LoVo (cell line): ENCODE measurements around the gene PPP6R3.
A peak's percentile ranks its signal among the peaks of the same experiment; 100 is the strongest.

ENCODE experiments used
- DNase-seq: peaks from one replicate; pipeline ENCODE4 v3.0.0-alpha.2; 2016; ENCODE audit warnings: low spot score

Gene PPP6R3

DNA sequence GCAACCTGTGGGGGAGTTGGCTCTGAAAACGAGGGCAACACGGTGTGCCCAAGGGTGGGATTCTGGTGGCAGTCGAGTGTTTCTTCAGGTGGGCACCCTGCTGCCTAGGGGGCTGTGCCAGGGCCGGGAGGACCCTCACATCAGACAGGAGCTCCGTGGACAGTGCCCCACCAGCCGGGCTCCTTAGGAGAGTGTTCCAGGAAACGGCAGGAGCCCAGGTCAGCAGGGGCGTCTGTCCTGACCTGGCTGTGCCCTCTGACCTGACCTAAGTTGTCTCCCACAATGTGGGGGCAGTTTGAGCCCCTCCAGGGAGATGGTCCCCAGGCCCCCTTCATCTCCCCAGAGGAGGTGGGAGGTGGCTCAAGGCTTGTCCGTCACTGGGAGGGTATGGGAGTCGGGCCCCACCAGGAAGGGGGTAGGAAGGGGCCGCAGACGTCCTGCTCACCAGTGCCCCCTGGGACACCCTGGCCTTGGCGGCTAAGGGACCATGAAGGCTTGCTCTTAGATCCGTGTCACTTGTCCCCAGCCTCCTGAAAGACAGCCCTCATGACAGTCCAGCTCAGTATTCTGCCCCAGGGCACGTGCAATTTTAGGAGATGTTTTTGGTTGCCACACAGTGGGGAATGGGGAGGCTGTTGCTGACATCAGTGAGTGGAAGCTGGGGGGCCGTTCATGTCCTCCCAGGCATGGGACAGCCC lies 191.6 kb downstream of the PPP6R3 start:
- no peak for DNase-seq

DNA sequence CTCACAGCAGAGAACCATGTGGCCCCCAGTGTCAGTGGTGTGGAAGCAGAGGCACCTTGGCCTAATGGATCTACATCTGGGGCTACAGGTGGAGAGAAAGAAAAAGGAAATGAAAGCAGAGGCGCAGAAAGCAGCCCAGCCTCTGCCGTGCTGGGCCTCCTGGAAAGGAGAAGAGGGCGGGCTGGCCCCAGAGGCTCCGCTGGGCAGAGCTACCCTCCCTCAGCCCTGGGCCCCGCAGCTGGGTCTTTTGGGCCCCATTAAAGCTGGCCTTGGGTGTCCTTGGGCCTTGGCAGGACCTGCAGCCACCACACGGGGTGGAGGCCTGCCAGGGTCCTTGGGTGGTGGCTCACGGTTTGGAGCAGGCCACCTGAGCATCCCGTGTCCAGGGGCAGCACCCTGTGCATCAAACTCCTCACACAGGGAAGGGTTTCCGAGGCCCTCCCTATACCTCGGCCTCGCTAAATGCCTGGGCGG lies 192.2 kb downstream of the PPP6R3 start:
- no peak for DNase-seq

DNA sequence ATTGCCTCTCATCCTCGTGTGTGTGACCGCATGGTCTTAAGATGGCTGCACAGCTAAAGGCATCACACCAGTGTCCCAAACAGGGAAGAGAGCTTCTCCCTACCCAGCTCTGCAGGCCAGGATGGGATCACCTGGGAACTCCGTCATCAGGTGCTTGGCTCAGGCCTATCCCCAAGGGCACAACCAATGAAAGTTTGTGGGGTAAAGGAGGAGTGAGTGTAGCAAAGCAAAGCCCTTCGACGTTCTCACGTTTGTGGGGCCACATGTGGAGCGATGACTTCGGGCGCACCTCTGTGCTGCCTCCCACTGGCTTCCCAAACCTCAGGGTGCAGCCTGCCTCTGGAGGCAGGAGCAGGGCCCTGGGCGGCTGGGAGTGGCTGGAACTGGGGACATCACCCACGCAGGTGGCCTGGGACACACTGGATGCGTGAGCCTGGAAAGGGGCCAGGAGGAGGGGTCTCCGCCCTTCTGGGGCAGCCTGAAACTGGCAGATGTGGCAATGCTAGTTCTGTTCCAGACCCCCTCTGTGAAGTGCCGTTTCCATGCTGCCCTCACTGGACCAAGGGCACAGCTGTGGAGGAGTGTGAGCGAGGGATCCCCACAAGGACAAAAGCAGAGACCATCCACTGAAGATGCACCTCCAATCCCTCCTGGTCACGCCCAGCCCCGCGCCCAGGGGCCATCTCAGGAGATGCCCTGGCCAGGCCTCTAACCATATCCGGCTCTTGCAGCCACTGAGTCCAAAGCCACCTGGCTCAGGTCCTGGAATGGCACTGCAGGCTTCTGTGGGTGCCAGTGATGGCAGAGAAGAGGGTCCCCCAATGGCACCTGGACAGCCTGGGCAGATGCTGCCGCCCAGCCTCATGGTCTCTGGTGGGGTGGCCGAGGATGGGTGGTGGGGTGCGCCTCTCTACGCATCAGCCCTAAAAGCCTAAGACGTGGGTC lies 193.2 kb downstream of the PPP6R3 start:
- no peak for DNase-seq

DNA sequence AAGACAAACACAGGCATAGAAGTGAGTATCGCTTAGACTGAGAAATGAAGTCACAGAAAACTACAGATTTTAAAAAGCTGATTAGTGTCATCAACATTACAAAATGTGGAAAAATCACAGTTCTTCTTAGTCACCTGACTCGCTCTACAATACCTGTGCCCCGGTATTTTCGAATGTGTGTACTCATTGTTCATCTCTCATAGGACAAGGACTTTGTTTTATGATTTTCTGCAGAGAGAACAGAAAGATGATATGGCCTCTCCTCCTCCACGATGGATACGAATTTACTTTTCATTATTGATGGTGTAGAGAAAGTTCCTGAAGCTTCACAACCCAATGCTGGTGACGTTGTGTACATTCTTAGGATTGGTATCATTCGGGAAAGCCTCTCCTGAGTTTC lies 194.4 kb downstream of the PPP6R3 start:
- no peak for DNase-seq

DNA sequence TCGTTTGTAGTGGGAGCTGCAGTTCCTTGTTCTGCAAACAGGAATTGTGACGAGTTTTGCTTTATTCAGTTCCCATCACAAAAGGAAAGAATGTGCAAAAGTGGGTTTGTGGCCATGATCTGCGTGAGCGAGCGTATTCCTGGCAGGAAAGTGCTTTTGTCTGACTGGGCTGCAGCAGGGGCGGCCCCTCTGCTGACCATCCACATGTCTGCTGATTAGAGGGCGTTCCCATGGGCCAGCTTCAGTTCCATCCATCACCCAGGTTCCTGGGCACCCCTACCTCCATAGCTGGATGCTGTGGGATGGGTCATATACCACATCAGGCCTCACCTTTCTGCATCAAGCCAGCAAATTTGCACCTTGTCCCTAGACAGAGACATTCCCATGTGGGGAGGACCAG lies 194.9 kb downstream of the PPP6R3 start:
- DNase-seq, result no peak

DNA sequence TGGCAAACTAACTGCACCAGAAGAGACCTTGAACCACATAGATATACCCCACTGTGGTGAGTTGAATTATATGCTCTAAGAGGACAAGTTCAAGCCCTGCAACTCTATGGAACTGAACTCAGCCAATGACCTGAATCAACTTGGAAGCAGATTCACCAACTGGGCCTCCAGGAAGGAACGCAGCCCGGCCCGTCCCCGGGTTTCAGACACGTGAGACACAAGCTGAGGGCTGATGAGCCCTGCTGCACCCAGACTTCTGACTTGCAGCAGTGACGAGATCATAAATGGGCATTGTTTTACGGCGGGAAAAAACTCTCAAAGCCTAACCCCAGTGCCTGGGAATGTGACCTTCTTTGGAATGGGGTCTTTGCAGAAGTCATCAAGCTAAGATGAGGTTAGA lies 195.3 kb downstream of the PPP6R3 start:
- no peak for DNase-seq

DNA sequence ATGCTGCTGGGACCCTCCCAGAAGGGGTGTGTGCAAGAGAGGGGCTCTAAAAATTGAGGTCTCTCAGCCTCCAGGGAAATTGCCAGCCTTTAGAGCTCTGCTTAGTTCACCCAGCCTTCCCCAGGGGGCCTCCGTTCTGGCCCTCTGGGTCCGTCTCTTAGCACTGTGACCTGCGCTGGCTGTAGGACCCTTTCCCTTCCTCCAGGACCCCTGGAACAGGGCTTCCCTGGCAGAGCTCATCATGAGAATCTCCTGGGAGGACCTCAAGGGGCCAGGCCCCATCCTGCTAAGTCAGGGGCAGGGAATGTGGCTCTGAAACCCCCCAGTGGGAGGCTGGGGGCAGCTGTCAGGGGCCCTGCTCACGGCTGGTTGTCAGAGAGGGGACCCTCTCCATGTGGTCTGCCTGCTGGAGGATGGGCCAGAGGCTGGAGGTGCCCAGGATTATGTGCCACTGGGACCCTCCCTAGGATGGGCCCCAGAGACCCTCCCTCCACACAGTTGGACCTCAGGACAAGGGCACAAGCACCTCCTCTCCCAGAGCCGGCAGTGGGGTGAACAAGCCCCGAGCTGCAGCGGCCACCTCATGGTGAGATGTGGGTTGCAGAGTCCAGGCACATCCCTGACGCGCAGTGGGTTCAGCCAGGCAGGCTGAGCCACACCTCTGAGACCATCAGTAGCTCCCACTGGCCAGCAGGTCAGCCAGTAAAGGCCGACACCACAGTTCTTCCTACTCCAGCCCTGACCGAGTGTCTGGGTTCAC lies 196.6 kb downstream of the PPP6R3 start:
- DNase-seq, result no peak

DNA sequence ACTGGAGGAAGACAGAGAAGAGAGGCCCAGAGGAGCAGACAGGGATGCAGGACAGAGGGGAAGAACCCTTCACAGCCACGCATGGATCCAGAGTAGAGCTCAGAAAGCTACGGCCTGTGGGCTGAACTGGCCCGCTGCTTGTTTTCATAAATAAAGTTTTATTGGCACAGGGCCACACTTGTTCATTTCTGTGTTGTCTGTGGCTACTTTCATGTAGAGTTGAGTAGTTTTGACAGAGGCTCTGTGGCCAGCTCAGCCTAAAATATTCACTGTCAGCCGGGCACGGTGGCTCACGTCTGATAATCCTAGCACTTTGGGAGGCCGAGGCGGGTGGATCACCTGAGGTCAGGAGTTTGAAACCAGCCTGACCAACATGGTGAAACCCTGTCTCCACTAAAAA lies 197.5 kb downstream of the PPP6R3 start:
- DNase-seq, result no peak

DNA sequence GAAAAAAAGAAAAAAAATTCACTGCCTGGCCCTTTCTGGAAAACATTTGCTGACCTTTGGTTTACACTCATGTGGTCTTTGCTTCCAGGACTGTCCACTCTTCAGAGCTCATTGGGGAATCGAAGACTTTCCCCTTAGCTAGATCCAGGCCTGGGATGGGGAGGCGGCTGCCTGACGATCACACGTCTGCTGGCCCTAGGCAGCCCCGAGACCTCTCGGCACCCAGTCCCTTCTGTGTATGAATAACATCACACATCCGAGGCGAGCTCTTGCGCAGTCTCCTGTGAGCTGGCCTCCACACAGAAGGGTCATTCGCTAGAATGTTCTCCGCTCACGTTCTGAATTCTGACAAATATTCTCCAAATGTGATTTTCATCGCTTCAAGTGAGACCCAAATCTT lies 198.1 kb downstream of the PPP6R3 start:
- DNase-seq, result no peak

DNA sequence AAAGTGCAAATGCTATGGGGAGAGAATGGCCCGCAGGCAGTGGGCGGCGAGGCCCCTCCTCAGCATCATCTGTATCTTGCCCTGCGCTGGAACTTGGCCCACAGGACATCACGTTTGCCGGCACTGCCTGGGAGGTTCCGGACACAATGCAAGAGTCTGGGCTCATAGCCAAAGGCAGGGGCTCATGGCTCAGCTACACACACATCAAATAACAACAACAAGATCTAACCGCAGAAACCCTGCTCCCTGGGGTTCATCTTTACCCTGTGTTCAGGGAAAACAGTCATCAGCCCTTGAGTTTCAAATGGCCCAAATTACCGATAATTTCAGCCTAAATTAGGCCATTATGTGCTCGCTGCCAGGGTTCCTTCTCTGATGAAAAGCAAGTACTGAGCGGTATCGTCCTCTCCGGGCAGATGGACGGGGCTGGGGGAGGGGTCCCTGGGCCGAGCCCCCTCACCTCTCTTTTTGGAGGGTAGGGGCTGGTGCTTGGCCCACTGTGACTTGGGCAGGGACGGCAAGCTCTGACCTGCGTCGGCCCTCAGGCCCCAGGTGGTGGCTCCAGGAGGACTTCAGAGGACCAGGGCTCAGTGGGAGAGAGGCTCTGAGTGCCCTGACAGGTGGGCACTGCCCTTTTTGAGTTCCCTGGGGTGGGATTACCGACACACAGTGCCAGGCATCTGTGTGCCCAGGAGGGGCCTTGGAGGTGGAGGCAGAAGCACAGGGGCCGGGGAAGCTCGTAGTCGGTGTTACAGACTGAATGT lies 198.8 kb downstream of the PPP6R3 start:
- peak; percentile 21 for DNase-seq

DNA sequence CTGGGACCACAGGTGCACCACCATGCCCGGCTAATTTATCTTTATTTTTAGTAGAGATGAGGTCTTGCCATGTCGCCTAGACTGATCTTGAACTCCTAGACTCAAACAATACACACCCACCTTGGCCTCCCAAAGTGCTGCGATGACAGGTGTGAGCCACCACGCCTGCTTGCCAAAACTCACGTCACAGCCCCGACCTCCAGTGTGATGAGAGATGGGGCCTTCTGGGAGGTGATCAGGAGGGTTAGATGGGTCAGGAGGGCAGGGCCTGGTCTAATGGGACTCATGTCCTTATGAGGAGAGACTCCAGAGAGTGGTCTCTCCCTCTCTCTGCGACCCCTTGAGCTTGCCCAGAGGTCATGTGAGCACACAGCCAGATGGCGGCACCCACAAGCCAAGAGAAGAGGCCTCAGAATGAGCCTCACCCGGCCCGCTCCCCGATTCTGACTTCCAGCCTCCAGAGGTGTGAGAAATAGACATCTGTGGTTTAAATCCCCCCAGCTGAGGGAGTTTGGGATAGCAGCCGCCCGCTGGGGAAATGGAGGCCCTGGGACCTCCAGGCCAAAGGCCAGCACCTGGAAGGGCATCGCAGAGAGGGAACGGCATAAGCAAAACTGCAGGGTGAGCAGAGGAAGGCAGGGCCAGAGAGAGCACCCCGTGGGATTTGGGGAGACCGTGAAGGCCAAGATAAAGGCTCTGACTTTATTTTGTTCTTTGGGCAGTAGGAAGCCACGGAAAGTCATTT lies 199.7 kb downstream of the PPP6R3 start:
- no peak for DNase-seq

DNA sequence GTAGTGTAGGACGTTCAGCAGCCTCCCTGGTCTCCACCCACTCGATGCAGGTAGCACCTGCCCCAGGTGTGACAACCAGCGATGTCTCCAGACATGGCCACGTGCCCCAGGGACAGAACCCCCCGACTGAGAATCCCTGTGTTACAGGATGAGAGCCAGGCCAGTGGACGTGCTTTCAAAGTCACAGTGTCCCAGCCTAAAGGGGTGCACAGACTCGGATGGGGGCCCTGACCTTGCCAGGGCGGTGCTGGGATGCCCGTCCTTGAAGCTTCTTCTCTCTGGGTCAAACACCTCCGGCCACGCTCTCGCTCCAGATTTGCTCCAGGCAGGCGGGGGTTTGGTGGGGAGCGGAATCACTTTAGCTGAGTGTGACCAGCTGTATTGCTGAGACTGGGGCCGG lies 200.5 kb downstream of the PPP6R3 start:
- DNase-seq, result no peak

DNA sequence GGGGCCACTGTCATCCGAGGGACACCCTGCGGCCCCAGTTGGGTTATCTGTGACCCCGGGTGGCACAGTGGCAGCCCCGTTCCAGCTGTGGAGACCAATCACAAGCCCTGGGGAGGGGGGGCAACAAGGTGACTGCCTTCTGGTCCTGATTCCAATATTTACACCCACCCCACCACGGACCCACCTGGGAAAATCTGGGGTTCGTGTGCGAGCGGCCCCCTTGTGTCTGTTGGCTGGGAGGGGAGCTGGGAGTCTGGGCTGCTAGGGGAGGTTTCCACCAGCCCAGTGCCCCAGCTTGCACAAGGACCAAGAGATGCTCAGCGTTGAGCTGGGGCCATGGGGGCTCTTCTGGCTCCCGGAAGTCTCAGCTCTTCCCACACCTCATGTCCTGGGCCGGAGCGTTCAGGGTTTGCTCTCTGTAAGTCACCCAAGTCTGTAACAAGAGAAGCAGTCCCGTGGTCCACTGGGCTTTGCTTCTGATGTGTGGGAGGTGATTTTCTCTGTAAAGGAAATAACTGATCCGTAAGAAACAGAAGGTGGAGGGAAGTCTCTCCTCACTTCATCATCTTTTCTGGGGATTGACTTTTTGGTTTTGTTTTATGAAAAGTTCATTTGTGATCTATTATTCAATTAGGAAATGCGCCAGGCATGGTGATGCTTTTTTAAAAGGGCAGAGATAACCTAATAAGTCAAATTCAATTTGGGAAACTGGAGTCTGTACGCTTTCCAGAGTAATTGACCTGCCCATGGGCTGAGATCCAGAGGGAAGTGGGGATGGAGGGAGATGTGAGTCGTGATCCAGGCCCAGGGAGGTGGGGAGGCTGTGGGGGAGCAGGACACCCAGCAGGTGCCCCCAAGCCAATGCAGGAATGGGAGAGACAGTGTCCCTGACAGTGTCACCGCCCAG lies 201.4 kb downstream of the PPP6R3 start:
- no peak for DNase-seq

DNA sequence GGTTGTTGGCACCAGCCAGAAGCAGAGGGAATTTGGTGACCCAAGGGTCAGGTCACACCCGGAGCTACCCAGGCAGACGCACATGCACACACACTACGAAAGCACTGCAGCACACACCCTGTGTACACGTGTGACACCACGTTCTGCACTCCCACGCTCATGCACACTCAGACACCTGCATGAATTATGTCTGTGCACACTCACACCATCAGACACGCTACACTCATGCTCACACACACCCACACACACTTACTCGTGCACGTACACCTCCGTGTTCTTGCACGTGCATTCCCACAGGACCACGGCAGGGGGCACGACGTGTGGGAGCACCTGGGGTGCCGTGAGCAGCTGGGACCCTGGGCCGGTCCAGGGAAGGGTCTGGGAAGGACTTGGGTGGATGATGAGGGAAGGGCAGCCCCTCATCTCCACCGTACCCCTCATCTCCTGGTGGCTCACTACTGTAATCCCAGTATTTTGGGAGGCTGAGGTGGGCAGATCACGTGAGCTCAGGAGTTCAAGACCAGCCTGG lies 203.0 kb downstream of the PPP6R3 start:
- DNase-seq, result no peak

DNA sequence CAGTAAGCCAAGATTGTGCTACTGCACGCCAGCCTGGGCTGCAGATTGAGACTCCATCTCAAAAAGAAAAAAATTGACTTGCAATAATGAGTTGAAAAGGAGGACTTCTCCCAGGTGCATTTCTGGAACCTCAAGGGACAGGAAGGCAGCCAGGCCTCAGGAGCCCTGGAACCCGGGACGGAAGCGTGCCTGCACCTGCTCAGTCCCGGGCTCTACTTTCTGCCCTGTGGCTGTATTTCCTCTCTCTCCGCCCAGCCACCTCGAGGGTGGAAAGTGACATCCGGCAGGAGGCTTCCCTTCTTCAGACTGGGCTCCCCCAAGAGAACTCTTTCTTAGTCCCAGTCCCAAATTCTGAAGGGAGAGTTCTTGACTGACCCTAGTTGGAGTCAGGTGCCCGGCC lies 203.6 kb downstream of the PPP6R3 start:
- no peak for DNase-seq

DNA sequence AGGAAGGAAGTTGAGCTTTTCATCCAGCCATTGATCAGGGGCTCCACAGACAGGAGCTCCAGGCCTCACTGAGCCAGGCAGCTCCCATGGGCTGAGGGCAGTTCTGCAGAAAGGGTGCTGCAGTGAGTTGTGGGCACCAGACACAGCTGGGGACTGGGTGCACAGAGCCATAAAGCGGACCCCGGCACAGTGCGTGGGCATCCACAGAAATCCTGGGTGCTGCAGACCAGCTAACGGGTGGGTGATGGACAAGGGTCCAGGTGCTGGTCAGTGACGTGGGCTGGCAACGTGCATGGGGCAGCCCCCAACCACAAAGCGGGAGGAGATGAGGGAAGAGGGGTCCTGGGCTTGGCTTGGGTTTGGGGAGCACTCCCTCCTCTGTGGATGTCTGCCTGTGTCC lies 204.4 kb downstream of the PPP6R3 start:
- DNase-seq, result no peak
